Neural progenitor cell (in vitro differentiated cells): ENCODE measurements around the gene AMT.
"Not testable (repeated sequence)": the region's sequence is repeated elsewhere in the genome, so short reads cannot be mapped to it uniquely, and the experiment has no call there.

Source experiments
- CTCF ChIP-seq: fragments of 200-600 bp; sonication (generic); IDR thresholded peaks from 2 replicates; pipeline ENCODE4 v1.5.1; 2017; ENCODE audit warnings: antibody characterized with exemption, mild to moderate bottlenecking
- EZH2 ChIP-seq: fragments of 200-600 bp; sonication (generic); IDR thresholded peaks from 2 replicates; pipeline ENCODE4 v1.6.1; 2017; ENCODE audit warnings: antibody characterized with exemption, mild to moderate bottlenecking, moderate library complexity

DNA sequence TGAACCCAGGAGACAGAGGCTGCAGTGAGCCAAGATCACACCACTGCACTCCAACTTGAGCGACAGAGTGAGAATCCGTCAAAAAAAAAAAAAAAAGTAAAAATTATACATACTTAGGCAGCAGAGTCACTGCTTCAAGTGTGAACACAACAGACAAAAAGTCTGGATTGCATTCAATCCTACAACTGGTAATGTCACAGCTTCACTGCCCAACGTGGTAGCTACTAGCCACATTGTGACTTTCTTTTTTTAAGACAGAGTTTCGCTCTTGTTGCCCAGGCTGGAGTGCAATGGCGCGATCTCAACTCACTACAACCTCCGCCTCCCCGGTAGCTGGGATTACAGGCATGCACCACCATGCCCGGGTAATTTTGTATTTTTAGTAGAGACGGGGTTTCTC is 31.0 kb downstream of the AMT start:
- not testable (repeated sequence) for TF ChIP-seq EZH2, CTCF
